ENCODE measurements around the gene NKRF.
"Not testable (repeated sequence)": the region's sequence is repeated elsewhere in the genome, so short reads cannot be mapped to it uniquely, and the experiment has no call there.

The NKRF gene

DNA sequence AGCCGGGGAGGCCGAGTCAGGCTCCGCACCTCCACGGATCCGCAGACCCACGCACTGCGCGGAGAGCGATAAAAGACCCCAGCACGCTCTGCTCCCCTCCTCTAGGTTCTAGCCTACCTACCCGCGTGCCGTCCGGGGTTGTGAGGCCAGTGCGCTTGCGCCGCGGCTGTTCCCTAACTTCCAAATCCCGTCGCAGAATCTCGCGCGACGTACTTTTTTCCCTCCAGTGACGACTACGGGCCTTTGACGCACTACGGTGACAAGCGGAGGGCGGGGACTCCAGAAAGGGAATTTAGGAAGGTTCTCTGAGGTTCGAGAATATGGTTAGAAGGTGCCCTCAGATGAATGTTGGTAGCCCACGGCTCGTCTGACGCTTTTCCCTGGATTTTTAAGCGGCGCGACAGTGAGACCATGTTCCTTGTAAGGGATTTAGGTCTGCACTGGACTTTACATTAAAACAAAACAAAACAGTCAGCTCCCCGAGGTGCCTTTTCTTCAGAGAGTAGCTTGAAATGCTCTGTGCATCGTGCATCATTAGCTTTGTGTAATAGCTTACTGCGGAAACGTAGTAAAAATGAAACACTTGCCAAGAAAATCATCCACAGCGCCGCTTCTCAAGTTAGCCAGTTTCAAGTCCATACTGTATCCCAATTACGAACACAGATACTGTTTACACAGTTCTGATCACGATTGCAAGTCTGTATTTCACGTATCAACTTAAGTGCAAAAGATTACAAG lies at the start of gene NKRF:
Gene NKRF (minus strand): TSS at position 145 of the 738 bp plus-strand sequence.
- DNase-seq (ENCODE audit: low spot score): peak; percentile 87

DNA sequence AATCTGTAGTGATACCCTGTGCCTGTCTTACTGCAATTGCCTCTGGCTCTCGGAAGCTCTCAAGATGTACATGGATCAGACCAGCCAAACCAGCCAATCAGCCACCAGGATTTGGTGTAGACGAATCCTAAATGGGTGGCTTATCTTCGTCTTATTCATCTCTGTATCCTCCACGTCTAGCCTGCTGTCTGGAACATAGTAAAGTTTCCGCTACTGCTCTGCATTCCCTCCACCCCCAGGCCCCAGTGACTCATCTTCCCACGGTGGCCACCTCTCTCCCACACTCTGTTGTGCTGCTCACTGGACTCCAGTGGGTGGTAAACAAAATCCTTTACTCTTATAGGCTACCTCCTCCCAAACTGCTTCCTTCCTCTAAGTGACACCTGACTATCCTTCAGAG lies 48.9 kb upstream of the NKRF start:
- DNase-seq (ENCODE audit: low spot score): no peak

GRCh38 chrX:119654112-119654531 lies 47.9 kb upstream of the NKRF start:
- peak; percentile 73 for DNase-seq (ENCODE audit: low spot score)

GRCh38 chrX:119648421-119648775 lies 42.2 kb upstream of the NKRF start:
- DNase-seq (ENCODE audit: low spot score): no peak

- no peak for DNase-seq (ENCODE audit: low spot score)
Measured at GRCh38 chrX:119647552-119648420, 41.6 kb upstream of the NKRF start.

- no peak for DNase-seq (ENCODE audit: low spot score)
Measured at GRCh38 chrX:119647089-119647488, 40.9 kb upstream of the NKRF start.

- DNase-seq (ENCODE audit: low spot score): no peak
Measured at GRCh38 chrX:119646515-119646914, 40.3 kb upstream of the NKRF start.

- no peak for DNase-seq (ENCODE audit: low spot score)
Measured at GRCh38 chrX:119643696-119644095, 37.5 kb upstream of the NKRF start.

DNA sequence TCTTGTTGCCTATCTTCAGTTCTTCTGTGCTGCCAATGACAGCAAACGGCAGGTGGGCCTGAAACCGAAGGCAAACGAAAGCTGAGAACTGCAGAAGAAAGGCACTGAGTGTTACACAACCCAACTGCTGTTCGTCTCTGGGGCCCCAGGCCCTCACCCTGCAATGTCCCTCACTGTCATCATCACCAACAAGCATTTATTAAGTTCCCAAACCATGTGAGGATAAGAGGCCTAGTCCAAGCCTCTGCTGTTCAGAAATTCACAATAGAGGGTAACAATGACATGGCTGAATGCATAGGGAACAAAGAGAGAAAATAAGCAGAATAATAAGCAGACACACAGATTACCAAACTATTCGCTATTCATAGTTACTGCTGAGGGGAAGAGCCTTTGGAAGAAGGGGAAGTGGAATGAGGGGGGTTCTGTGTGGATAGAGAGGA lies 34.5 kb upstream of the NKRF start:
- no peak for DNase-seq (ENCODE audit: low spot score)

DNA sequence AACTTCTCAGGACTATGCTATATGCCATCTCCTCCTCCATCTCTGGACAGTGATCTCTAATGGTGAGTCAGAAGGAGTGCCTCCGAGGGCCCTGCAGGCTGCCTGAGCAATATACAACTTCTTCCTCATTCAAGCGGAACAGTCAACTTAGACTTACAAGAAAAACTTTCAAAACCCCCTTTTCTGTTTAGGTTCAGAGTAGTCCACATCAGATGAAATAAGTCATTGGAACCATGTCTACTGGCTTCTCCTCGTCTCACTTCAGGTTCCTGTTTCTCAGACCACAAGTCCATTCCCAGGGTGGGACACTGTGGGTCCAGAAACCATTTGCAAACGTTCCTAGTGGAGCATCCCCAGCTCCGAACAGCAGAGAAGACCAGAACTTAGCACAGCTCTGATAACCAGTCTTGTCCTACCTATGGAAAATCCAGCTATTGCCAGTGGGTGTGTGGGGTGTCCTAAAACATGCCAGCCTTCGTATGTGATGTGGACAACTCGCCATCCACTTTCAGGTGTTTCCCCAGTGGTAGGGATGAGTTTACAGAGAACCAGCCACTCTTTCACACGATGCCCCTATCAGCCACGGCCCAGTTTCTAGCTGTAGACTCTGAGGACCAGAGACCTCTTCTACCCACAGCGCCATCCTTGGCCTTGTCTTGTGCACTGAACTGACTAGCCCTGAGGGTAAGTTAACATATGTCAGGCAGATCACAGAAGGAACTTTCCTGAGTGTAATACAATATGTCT lies 32.7 kb upstream of the NKRF start:
- no peak for DNase-seq (ENCODE audit: low spot score)

DNA sequence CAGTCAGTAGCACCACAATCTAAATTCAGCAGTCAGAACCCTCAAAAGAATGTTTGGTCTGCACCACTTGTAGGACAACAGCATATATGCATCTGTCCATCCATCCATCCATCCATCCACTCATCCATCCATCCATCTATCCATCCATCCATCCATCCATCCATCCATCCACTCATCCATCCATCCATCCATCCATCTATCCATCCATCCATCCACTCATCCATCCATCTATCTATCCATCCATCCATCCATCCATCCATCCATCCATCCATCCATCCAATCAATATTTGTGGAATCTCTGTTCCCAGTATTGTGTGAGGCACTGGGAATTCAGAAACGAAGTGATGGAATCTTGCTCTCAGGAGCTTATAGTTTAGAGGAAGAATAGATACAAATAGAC lies 31.2 kb upstream of the NKRF start:
- DNase-seq (ENCODE audit: low spot score): not testable (repeated sequence)

DNA sequence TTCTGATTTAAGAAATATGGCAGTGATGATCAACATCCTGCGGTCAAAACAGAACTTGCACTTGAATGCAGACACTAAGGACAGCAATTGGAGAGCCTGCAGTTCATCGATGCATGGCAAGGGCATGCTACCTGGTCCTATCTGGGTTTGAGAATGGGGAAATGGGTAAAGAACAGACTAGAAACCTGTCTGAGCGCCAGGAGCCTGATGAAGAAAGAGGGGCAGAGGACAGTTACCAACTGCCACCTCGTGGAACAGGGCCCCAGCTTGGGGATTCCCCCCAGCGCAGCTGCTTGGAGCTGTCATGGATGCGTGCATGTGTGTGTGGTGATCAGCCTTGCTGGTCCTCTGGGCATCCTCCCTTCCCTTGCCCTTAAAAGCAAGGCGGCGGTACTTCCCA lies 30.2 kb upstream of the NKRF start:
- DNase-seq (ENCODE audit: low spot score): no peak

- DNase-seq (ENCODE audit: low spot score): no peak
Measured at GRCh38 chrX:119635799-119636198, 29.6 kb upstream of the NKRF start.

DNA sequence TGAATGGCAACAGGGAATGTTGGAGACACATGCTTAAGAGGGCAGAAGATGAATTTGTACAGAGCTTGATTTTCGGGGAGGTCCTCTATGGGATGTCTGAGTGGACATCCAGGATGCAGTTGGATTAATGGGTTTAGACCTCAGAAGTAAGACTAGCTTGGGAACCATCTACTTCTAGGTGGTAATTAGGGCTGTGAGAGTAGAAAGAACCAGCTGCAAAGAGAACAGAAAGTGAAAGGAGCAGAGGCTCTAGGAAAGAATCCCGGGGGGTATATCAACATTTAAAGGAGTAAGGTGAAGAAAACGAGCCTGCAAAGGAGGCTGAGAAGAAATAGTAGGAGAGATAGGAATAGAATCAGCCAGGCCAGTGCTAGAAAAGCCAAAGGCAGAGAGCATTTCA lies 29.0 kb upstream of the NKRF start:
- DNase-seq (ENCODE audit: low spot score): no peak

- DNase-seq (ENCODE audit: low spot score): no peak
Measured at GRCh38 chrX:119625843-119626242, 19.6 kb upstream of the NKRF start.

- no peak for DNase-seq (ENCODE audit: low spot score)
Measured at GRCh38 chrX:119624951-119625668, 18.9 kb upstream of the NKRF start.

DNA sequence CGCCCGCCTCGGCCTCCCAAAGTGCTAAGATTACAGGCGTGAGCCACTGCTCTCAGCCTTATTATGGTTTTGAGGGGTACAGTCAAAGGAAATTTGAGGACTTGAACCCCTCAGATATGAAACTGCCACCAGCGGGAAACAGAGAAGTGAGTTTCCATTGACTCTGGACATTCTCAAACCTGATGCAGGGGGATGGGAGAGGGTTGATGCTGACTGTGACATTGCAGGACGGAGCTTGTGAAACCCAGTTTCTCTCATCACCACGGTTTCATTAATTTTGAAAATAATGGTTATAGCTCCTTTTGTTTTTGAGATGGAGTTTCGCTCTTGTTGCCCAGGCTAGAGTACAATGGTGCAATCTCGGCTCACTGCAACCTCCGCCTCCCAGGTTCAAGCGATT lies 18.2 kb upstream of the NKRF start:
- DNase-seq (ENCODE audit: low spot score): no peak

GRCh38 chrX:119622356-119623232 lies 16.4 kb upstream of the NKRF start:
- no peak for DNase-seq (ENCODE audit: low spot score)

DNA sequence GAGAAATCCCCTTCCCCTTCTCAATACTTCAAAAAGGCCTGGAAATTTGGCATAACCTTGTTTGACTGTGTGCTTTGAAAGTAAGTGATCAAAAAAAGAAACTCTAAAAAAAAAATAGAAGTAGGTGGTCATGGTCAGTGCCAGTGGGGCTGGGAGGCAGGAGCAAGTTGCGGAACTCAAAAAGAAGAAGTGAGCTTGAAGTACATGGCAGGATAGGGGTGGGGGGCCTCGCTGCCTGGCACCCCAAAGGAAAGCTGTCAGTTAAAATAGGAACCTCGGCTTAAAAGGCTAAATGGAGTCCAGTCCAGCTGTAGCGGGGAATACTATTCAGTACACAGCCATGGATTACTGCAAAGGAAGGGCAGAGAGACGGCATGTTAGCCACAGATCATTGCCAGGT lies 12.2 kb upstream of the NKRF start:
- DNase-seq (ENCODE audit: low spot score): no peak

DNA sequence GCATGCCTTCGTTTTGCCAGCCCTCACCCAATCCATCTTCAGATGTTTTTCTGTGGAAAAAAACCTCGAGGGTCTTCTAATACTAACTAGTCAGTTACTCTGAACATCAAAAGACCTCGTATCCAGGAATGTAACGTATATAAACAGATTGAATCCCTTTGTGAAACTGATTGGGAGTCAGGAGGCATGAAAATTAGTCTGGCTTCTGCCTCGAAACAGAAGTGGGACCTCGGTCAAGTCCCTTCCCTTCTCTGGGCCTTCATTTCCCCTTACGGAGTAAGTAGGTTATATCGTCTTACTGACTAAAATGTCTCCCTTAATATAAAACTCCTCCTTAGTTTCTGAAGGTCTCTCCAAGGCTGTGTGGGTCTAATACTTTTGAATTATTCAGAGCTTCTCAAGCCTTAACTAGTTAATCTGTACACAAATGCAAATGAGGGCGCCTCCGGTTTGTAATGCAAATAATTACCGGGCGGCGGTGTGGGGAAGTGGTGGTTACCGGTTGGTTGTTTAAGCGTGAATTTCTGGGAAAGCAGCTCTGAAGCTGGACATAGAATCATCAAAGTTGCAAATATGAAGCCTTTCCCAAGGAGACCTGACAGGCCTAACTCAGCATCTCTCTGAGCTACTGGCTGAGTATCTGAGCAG lies 11.4 kb upstream of the NKRF start:
- DNase-seq (ENCODE audit: low spot score): no peak

All from left forelimb (tissue), 1 donor.